Right forelimb (tissue), 1 donor: Measurements from ENCODE around the gene MYL5.
"Not testable (repeated sequence)": the region's sequence is repeated elsewhere in the genome, so short reads cannot be mapped to it uniquely, and the experiment has no call there.

Source experiments
- DNase-seq: peaks from one replicate; pipeline ENCODE4 v3.0.0-alpha.2; 2018

Gene MYL5

GRCh38 chr4:687048-687970, 13.0 kb downstream of the MYL5 start:
- DNase-seq, result peak; percentile 62

DNA sequence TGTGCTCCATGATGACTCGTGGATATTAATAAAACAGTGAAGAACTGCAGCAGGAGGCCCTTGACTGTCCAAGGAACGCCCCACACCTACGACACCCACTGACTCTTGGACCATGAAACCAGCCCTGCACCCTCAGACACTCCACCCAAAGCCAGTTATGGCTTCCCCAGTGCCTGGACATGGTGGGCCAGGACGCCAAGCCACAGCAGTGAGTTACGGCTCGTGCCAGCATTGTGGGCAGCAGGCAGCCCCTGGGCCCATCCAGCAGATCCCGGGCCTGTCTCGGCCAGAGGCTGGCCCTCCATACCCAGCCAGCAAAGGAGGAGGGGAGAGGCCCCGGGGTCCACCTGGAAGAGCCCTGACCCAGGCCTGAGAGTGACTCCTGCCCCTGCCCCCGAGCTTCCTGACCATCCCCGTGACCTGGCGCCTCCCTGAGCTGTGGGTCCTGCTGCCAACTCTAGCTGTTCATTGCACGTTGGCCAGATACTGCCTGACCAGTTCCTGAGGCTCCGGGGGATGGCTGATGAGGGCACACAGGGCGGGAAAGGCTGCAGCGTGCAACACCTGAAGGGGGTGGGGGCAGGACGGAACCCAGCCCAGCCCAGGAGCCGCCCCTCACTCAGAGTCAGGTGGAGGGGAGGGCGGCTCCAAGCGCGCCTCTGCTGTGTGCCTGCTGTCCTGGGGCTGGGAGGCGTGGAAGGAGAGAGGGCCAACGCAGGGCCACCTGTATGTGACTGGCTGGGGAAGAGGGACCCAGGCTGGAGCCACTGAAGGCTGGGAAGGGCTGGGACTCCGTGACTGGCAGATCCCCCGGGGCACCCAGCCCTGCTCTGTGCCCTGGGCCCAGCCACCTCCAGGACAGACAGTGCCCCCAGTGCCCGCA, 13.9 kb downstream of the MYL5 start:
- no peak for DNase-seq

DNA sequence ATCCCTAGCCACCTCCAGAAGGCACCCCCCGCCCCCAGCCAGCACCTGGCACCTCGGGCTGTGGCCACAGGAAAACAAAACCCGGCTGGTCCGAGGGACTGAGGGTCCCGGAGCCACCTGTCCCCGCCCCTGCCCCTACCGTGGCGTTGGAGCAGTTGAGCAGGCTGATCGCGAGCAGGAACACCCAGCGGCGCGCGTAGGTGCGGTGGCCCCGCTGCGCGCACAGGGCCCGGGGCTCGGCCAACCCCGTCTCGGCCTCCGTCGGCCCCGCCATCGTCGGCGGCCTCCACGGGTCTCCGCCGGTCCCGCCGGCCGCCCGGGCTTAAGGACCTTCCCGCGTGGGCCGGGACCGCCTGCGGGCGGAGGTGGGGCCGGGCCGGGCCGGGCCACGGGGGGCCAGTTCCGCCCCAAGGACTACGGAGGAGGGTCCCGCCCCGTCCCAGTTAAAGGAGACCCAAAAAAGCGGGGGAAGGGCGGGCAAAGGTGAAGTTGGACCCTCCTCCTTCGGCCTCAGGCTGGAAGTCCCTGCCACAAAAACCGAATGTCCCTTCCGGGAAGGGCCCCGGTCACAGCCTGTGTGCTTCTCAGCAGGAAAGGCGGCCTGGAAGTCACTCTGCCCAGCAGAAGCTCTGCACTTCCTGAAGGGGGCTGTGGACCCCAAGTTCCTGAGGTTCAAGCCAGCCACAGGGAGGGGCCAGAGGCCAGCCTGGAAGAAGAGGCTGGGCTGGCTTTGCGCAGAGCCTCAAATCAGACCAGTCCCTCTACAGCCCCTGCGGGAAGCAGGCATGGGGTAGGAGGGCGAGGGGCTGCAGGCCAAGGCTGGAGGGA, 14.7 kb downstream of the MYL5 start, which contains the start of gene SLC49A3:
Gene SLC49A3 (minus strand): TSS at position 298 of the 828 bp plus-strand sequence. CDS start 24 bp downstream, at position 274.
- peak; percentile 59 for DNase-seq

- no peak for DNase-seq
Observed at GRCh38 chr4:689723-690122, 15.4 kb downstream of the MYL5 start.

DNA sequence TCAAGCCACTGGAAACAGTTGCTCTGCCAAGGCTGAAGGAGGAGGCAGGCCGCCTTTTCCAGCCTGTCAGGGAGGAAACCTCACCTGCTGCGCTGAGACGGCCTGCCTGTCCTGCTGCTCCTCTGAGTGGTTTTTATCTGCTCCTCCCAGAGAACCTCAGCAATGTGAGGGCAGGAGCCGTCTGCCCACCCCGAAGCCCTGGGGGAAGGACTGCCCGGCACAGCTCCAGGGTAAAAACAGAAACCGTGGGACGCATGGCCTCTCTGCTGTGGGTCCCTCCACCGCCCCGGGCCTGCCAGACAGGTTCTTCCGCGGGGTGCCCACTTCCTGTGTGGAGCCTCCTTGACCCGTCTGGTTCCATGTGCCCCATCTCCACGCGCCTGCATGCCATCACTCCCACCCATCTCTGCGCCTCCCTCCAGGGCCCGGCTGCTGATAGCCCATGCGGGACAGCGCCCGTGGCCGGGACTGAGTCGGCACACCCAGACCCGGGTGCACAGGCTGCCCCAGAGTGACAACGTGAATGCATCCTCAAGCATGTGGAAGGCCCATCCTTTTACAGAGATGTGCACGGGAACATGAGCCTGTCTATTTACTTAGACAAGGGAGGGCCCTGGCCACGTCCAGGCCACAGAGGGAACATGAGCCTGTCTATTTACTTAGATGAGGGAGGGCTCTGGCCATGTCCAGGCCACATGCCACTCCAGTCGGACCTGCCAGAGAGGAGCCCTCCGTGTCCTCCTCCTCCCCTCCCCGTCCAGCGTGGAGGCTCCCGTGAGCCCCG, 18.6 kb downstream of the MYL5 start:
- DNase-seq, result no peak

DNA sequence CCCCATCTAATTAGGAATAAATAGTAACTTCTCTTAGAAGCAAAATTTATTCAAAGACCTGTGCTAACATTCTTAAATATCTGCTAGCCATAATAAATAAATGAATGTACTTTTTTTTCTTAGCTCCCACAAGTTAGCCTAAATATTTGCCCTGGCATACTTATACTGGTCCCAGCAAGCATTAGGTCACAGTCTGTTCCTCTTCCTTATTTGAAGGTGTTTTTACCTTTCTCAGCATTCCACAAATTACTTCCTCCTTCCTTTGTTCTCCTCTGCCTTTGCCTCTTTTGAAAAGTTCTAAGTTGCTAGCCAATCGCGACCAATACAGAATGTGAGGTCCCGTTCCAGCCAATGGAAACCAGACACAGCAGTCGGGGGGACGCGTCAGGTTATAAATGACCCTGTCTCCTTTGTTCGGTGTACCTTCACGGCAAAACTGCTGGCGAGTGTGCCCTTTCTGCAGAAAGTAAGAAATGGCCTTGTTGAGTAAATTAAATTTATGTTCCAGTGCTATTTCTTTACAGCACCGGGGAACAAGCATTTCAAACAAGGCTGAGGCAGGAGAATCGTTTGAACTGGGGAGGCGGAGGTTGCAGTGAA, 20.1 kb downstream of the MYL5 start:
- not testable (repeated sequence) for DNase-seq

DNA sequence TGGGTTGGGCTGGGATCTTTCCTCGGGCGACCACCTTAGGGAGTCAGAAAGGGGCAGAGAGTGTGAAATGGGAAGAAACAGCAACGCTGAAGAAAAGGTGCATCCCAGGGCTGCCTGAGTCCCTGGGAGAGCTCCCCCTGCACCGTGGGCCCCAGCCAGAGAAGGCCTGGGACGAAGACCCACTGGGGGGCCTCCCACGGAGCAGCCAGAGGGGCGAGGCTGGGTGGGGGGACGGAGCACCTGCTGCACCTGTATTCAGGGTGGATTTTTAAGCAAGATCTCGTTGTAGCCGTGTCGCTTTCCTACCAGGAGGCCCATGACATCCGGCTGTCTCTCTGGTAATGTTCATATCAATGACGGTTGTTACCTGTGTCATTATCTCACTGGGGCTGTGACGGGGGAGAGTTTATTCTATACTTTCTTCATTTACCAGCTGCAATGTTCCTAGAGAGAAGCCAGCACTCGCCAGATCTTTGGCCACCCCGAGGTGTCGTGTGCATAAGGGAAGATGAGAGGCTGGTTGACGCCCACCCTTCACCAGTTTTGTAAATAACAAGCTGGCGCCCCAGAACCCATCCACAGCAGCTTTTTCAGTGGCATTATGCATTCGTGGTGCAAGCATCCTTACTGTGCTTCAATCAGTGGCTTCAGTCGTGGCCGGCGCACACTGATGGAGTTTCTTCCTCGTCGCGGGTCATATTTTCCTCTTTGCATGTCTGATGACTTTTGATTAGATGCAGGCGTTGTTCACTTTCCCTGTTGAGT, 25.7 kb downstream of the MYL5 start:
- no peak for DNase-seq

- DNase-seq, result no peak
Observed at GRCh38 chr4:700587-701264, 26.4 kb downstream of the MYL5 start.

- DNase-seq, result no peak
Observed at GRCh38 chr4:702618-703048, 28.3 kb downstream of the MYL5 start.

DNA sequence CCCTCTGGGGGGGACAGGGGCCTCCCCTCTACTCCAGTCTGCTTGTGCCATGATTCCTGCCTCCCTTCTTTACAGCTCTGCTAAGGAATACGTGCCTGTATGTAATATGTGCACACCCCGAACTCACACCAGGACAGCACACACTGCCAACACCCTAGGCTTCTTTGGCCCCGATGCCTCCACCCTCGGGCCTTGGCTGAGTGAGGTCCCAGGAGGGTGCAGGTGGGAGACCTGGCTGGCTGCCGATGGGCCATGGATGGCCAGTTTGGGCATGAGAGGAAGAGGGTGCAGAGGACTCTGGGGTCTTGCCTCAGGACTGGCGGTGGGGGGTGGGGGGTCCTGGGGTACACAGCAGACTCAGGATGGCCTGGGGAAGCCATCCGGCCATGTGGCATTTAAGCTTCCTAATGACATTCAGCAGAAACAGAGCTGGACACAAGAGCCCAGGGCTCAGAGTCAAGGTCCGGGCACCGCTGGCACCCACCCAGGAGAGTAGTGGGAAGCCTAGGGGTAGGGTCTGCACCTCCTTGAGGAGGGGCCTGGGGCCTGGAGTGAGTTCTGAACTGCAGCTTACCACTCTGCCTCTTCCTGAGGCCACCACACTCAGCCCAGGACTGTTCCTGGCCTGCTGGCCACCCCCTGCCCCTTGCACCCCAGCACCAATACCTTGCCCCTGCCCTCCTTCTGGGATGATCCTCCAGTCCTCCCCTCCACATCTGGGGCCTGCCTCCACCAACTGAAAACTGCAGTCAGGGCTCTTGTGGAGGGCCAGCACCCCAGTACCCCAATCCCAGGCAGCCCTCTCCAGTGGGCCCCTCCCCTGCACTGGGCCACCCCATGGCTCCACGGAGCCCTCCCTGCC, 29.2 kb downstream of the MYL5 start:
- no peak for DNase-seq

DNA sequence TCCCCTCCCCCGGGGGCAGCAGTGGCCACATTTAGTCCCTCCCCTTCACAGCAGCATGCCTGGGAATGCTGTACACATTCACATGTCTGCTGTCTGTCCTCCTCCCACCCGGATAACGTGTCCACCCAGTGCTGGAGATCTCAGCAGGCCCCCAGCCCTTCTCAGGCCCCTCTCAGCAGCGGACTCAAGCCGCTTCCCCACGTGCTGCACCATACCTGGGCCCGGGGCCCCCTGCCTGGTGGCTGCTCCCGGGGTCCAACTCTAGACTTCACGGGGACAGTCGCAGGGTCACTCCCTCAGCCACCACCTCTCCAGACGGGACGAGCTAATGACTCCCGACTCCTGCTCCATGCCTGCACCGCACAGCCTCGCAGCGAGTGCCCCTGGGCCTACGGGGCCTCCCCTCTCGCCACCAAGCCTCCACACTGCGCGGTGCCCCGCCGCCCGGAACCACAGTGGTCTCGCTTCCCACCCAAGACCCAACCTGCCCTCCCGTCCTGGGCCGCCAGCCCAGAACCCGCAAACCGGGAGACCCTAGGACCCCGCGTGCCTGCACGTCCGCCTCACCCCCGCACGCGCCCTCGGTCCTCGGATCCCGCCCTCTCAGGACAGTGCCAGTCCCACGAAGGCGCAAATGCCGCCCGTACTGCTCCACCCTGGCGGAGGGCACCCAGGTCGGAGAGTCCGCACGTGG, 30.0 kb downstream of the MYL5 start:
- DNase-seq, result no peak

- DNase-seq, result no peak
Observed at GRCh38 chr4:704971-705277, 30.6 kb downstream of the MYL5 start.

- peak; percentile 100 for DNase-seq
Observed at GRCh38 chr4:705278-706082, 31.1 kb downstream of the MYL5 start, which contains the start of gene PCGF3. Gene PCGF3 (plus strand): TSS chr4:705832. CDS start chr4:733681, 27,849 bp downstream.

- DNase-seq, result not testable (repeated sequence)
Observed at GRCh38 chr4:706083-706633, 31.8 kb downstream of the MYL5 start.

DNA sequence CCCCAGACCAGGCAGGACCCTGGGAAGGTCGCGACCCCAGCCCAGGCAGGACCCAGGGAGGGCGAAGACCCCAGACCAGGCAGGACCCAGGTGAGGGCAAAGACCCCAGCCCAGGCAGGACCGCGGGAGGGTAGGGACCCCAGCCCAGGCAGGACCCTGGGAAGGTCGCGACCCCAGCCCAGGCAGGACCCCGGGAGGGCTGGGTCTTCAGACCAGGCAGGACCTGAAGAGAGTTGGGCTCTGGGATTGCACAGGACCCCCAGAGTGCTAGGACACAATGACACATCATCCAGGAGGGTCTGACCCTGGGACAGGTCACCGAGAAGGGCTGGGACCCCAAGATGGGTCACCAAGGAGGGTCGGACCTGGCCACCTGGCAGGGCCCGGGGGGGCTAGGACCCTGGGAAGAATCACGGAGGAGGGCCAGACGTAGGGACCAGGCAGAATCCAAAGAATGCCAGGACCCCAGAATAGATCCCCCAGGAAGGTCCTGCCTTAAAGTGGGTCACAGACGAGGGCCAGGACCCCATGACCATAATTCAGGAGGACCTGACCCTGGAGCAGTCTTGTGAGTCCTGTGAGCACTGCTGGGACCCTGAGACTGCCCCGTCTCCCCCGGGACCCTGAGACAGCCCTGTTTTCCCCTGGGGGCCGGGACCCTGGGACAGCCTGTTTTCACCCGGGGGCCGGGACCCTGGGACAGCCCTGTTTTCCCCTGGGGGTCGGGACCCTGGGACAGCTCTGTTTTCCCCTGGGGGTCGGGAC, 32.7 kb downstream of the MYL5 start:
- DNase-seq, result no peak

- DNase-seq, result no peak
Observed at GRCh38 chr4:707929-708630, 33.7 kb downstream of the MYL5 start.
